Stomach (tissue), 4 donors: ENCODE data around the gene CHIC2.

Experiments used
- CTCF ChIP-seq, 7 experiments: fragments of 450-650 bp in 4 of 7; fragments of 200-600 bp in 3 of 7; sonication (generic) in 3 of 7; IDR thresholded peaks; one replicate each; pipeline ENCODE4 v1.5.1; 2016 to 2019; ENCODE audit warnings: antibody characterized with exemption in 7 of 7, control low read depth in 2 of 7, mild to moderate bottlenecking in 1 of 7
- EP300 ChIP-seq: sonication (generic); formaldehyde crosslinking; IDR thresholded peaks from one replicate; pipeline ENCODE4 v1.6.1; 2017; ENCODE audit warnings: antibody characterized with exemption
- POLR2AphosphoS5 ChIP-seq, 3 donors: sonication (generic); formaldehyde crosslinking; IDR thresholded peaks; one replicate each; pipeline ENCODE4 v1.6.1; 2016; ENCODE audit warnings: antibody characterized with exemption in 3 of 3

- no peak for TF ChIP-seq POLR2AphosphoS5 (IDR thresholded peaks at IDR 0.05)
- TF ChIP-seq EP300 = no peak
- no peak for TF ChIP-seq CTCF (IDR thresholded peaks at IDR 0.05)
Measured at GRCh38 chr4:54077812-54078211, 13.4 kb upstream of the CHIC2 start.
